T-cell (primary cell): Measurements from ENCODE around the gene FRMPD3. TPM values are rescaled to one million over a fixed set of nuclear protein-coding genes. Genes with fewer than 3 reads are reported as not detected.
"Not testable (repeated sequence)": the region's sequence is repeated elsewhere in the genome, so short reads cannot be mapped to it uniquely, and the experiment has no call there.

Experiments used
- ATAC-seq, 4 experiments: fragments of 200-7000 bp in 3 of 4; fragments of 150-1000 bp in 1 of 4; cut with Tn5 transposase; replicated peaks in 1 of 4; 1 replicate in 3 of 4; 2 replicates in 1 of 4; pipeline ENCODE4 v1.10.0; 2021; ENCODE audit warnings: moderate library complexity in 3 of 4, mild to moderate bottlenecking in 2 of 4, moderate number of reproducible peaks in 1 of 4
- CTCF ChIA-PET, 2 donors: fragments of 300-600 bp; sonication (Branson Sonifier 250); formaldehyde crosslinking; loops; one replicate each; lab custom pipeline; 2022; ENCODE audit warnings: antibody characterized with exemption in 2 of 2; lab: Charles Lee
- POLR2A ChIA-PET, 2 donors: fragments of 300-600 bp; sonication (Branson Sonifier 250); formaldehyde crosslinking; loops; one replicate each; lab custom pipeline; 2022; ENCODE audit warnings: antibody characterized with exemption in 2 of 2; lab: Charles Lee
- DNase-seq, 35 experiments: peaks; one replicate each; pipeline versions ENCODE4 v3.0.0 to v3.0.0-alpha.2; 2013 to 2023
- H3K27ac ChIP-seq: one replicate; pipeline ENCODE4 v1.5.1; 2013; ENCODE audit warnings: low read length
- H3K27me3 ChIP-seq, 2 experiments: replicated peaks in 1 of 2; 1 replicate in 1 of 2; 2 replicates in 1 of 2; pipeline versions ENCODE4 v1.6.1 to v1.7.0; 2013; ENCODE audit warnings: low read length in 1 of 2, mixed read lengths in 1 of 2; ENCODE audit not compliant: control insufficient read depth in 2 of 2, insufficient read depth in 2 of 2; ENCODE audit errors: extremely low read depth in 1 of 2
- H3K36me3 ChIP-seq, 2 donors: 1 replicate in 1 of 2; 2 replicates in 1 of 2; pipeline versions ENCODE4 v1.6.1 to v1.7.0; 2013; ENCODE audit warnings: low read length in 1 of 2; ENCODE audit not compliant: control insufficient read depth in 2 of 2, insufficient read depth in 1 of 2; ENCODE audit errors: extremely low read depth in 1 of 2
- H3K4me1 ChIP-seq, 2 experiments: 1 replicate in 1 of 2; 2 replicates in 1 of 2; pipeline versions ENCODE4 v1.6.1 to v1.7.0; 2013; ENCODE audit warnings: low read length in 2 of 2, mixed read lengths in 1 of 2; ENCODE audit not compliant: insufficient read depth in 2 of 2, control insufficient read depth in 1 of 2; ENCODE audit errors: extremely low read depth in 1 of 2
- H3K4me3 ChIP-seq, 2 donors: 1 replicate in 1 of 2; 2 replicates in 1 of 2; pipeline versions ENCODE4 v1.5.1 to v1.7.0; 2013; ENCODE audit warnings: mild to moderate bottlenecking in 2 of 2, low read length in 1 of 2, moderate library complexity in 1 of 2; ENCODE audit not compliant: control insufficient read depth in 1 of 2; ENCODE audit errors: extremely low read depth in 1 of 2
- H3K9me3 ChIP-seq: 2 replicates; pipeline ENCODE4 v1.7.0; 2013
- H3K27ac Mint-ChIP-seq, 2 donors: one replicate each; pipeline ENCODE4 v1.8.0; 2020 to 2021; ENCODE audit warnings: mild to moderate bottlenecking in 2 of 2, mixed read lengths in 2 of 2
- H3K27me3 Mint-ChIP-seq, 2 donors: one replicate each; pipeline ENCODE4 v1.8.0; 2021 to 2022; ENCODE audit warnings: mixed read lengths in 2 of 2
- H3K36me3 Mint-ChIP-seq: one replicate; pipeline ENCODE4 v1.8.0; 2021; ENCODE audit warnings: mixed read lengths
- H3K4me1 Mint-ChIP-seq, 3 donors: one replicate each; pipeline ENCODE4 v1.8.0; 2020 to 2022; ENCODE audit warnings: mixed read lengths in 3 of 3, mild to moderate bottlenecking in 1 of 3
- H3K4me3 Mint-ChIP-seq, 3 donors: one replicate each; pipeline ENCODE4 v1.8.0; 2020 to 2022; ENCODE audit warnings: mild to moderate bottlenecking in 3 of 3, mixed read lengths in 3 of 3, moderate library complexity in 3 of 3
- H3K9me3 Mint-ChIP-seq, 3 donors: one replicate each; pipeline ENCODE4 v1.8.0; 2020 to 2022; ENCODE audit warnings: mixed read lengths in 3 of 3
- WGBS: methylation state at CpG from one replicate; pipeline ENCODE4 v1.1.5; 2013; ENCODE audit warnings: missing lambda C conversion rate; ENCODE audit not compliant: insufficient coverage; 5-methylcytosine and 5-hydroxymethylcytosine counted together
- total RNA-seq, 35 experiments: library from RNA in 6 of 35; stranded (reverse) in 6 of 35; fragments of 120-200 nt in 1 of 35; gene quantifications; one replicate each; pipeline versions ENCODE4 v1.2.1 to v1.2.4 and lab custom pipeline; 2013 to 2026

FRMPD3 gene
- total RNA-seq, 5 donors from 2014 or later (not counting 1 experiment from before 2014, with no cell fraction given) = 0.12 to 1.6 (median 0.86) TPM

- H3K36me3 ChIP-seq = no peaks in the 10 kb centered on the region
- no peaks in the 10 kb centered on the region for H3K9me3 ChIP-seq
- WGBS = no CpG with 5 or more reads among the region's 2 CpGs
- CTCF ChIA-PET = no interaction called here
- H3K9me3 Mint-ChIP-seq = no peaks in the 10 kb centered on the region
- ATAC-seq (no peak), DNase-seq (no peak)
- no peaks in the 10 kb centered on the region for H3K27me3 ChIP-seq
- H3K4me1 ChIP-seq = no peaks in the 10 kb centered on the region
- no peaks in the 10 kb centered on the region for H3K36me3 Mint-ChIP-seq
- no peaks in the 10 kb centered on the region for H3K4me1 Mint-ChIP-seq
- no peak overlapping the region for H3K27ac ChIP-seq
- POLR2A ChIA-PET = no interaction called here
- no peak overlapping the region for H3K4me3 Mint-ChIP-seq
- no peak overlapping the region for H3K4me3 ChIP-seq
- H3K27me3 Mint-ChIP-seq = peaks cover 0 to 12% of the 10 kb centered on the region in 2 donors
- H3K27ac Mint-ChIP-seq = no peak overlapping the region
These were observed 20.7 kb downstream of the FRMPD3 start for GRCh38 chrX:107470198-107470597.

DNA sequence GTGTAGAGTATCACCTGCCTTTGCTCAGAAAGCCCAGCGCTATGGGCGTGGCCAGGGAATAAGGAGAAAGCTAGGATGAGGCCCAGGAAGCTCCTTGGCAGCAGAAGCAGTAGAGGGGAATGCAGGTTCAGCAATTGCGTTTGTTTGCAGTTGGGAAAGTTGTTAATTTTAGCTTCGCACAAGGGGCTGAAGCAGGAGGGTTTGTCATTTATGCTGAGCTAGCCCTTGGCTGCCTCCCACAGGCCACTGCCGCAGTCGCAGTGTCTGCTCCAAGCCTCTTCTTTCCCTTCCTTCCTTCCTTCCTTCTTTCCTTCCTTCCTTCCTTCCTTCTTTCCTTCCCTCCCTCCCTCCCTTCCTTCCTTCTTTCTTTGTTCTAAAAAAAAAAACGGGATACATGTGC is 21.5 kb downstream of the FRMPD3 start:
- no peaks in the 10 kb centered on the region for H3K9me3 ChIP-seq
- H3K27ac ChIP-seq = no peak overlapping the region
- H3K27me3 ChIP-seq = no peaks in the 10 kb centered on the region
- ChIA-PET POLR2A (no interaction called here), CTCF (no interaction called here)
- H3K4me3 ChIP-seq = no peak overlapping the region
- no peaks in the 10 kb centered on the region for H3K4me1 ChIP-seq
- H3K4me1 Mint-ChIP-seq = no peaks in the 10 kb centered on the region
- H3K36me3 ChIP-seq = no peaks in the 10 kb centered on the region
- ATAC-seq (no peak), DNase-seq (no peak)
- peaks cover 0 to 13% of the 10 kb centered on the region in 2 donors for H3K27me3 Mint-ChIP-seq
- no peaks in the 10 kb centered on the region for H3K9me3 Mint-ChIP-seq
- no peak overlapping the region for H3K27ac Mint-ChIP-seq
- WGBS = no CpG with 5 or more reads among the region's 7 CpGs
- no peak overlapping the region for H3K4me3 Mint-ChIP-seq
- H3K36me3 Mint-ChIP-seq = no peaks in the 10 kb centered on the region

DNA sequence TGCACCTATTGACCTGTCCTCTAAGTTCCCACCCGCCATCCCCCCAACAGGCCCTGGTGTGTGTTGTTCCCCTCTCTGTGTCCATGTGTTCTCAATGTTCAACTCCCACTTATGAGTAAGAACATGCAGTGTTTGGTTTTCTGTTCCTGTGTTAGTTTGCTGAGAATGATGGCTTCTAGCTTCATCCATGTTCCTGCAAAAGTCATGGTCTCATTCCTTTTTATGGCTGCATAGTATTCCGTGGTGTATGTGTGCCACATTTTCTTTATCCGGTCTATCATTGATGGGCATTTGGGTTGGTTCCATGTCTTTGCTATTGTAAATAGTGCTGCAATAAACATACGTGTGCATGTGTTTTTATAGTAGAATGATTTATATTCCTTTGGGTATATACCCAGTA is 22.0 kb downstream of the FRMPD3 start:
- H3K36me3 ChIP-seq, POLR2A ChIA-PET, H3K27ac Mint-ChIP-seq, H3K27me3 ChIP-seq, CTCF ChIA-PET, H3K4me3 Mint-ChIP-seq, H3K4me3 ChIP-seq, DNase-seq, H3K27ac ChIP-seq, H3K36me3 Mint-ChIP-seq, H3K9me3 Mint-ChIP-seq, H3K4me1 ChIP-seq, H3K9me3 ChIP-seq, H3K4me1 Mint-ChIP-seq, ATAC-seq: not testable (repeated sequence)
- H3K27me3 Mint-ChIP-seq = peaks cover 0 to 18% of the 10 kb centered on the region in 2 donors
- WGBS = no CpG with 5 or more reads among the region's 4 CpGs

DNA sequence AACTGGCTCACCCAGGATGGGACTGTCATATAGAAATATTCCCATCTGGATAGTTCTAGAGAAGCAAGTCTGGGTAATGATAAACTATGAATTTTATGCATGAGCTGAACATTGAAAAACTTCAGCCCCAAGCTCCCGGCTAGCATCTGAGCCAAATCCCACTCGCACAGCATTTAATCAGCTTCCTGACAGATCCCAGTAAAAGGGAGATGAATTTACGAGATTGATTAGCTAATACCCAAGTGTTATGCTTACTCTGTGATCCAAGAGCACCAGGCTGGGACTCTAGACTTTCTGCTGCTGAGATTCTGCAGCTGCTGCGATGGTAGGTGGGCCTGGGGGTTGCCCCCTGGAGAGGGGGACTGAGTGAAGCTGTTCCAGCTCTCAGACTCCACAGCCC is 28.0 kb downstream of the FRMPD3 start:
- Mint-ChIP-seq H3K9me3 (no peaks in the 10 kb centered on the region), H3K4me1 (peaks cover 0 to 4% (median 0%) of the 10 kb centered on the region in 3 donors), H3K27ac (no peak overlapping the region), H3K36me3 (no peaks in the 10 kb centered on the region), H3K27me3 (peaks cover 0 to 34% of the 10 kb centered on the region in 2 donors), H3K4me3 (no peak overlapping the region)
- no peaks in the 10 kb centered on the region for H3K4me1 ChIP-seq
- H3K36me3 ChIP-seq = no peaks in the 10 kb centered on the region
- no peaks in the 10 kb centered on the region for H3K9me3 ChIP-seq
- peaks cover 0 to 3% of the 10 kb centered on the region in 2 experiments for H3K27me3 ChIP-seq
- ATAC-seq (no peak), DNase-seq (no peak)
- no peak overlapping the region for H3K27ac ChIP-seq
- CTCF ChIA-PET = no interaction called here
- no peak overlapping the region for H3K4me3 ChIP-seq
- POLR2A ChIA-PET = no interaction called here
- no CpG with 5 or more reads among the region's 4 CpGs for WGBS

DNA sequence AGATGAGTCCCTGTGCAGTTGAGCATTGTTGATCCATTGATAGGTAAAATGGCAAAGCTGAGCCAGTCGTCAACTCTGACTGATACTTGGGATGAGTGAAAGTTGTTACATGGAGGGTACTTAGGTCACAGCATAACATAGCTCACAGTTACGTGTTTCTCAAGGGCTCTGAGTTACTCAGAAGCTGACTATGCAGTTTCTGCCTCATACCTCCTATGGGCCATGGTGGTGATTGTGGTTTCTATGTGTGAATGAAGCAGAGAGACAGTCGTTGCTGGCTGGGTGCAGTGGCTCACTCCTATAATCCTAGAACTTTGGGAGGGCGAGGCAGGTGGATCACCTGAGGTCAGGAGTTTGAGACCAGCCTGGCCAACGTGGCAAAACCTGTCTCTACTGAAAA is 30.8 kb downstream of the FRMPD3 start:
- Mint-ChIP-seq H3K4me1 (peaks cover 0 to 4% (median 0%) of the 10 kb centered on the region in 3 donors), H3K27me3 (peaks cover 0 to 30% of the 10 kb centered on the region in 2 donors), H3K9me3 (no peaks in the 10 kb centered on the region), H3K36me3 (no peaks in the 10 kb centered on the region), H3K27ac (no peak overlapping the region), H3K4me3 (no peak overlapping the region)
- DNase-seq (peak in 6 of 35 experiments; percentile 1 to 47 (median 6)), ATAC-seq (peak in 1 of 4 experiments; percentile 44)
- Histone ChIP-seq H3K9me3 (no peaks in the 10 kb centered on the region), H3K27me3 (peaks cover 0 to 3% of the 10 kb centered on the region in 2 experiments), H3K27ac (no peak overlapping the region), H3K4me3 (no peak overlapping the region), H3K36me3 (no peaks in the 10 kb centered on the region), H3K4me1 (no peaks in the 10 kb centered on the region)
- POLR2A ChIA-PET = no interaction called here
- CTCF ChIA-PET = interaction anchor here in 1 of 2 donors (0.7 kb wide), 1 partner anchor 582 kb away, joined by 5 read pairs; no protein-coding TSS in a partner anchor
- no CpG with 5 or more reads among the region's 5 CpGs for WGBS

DNA sequence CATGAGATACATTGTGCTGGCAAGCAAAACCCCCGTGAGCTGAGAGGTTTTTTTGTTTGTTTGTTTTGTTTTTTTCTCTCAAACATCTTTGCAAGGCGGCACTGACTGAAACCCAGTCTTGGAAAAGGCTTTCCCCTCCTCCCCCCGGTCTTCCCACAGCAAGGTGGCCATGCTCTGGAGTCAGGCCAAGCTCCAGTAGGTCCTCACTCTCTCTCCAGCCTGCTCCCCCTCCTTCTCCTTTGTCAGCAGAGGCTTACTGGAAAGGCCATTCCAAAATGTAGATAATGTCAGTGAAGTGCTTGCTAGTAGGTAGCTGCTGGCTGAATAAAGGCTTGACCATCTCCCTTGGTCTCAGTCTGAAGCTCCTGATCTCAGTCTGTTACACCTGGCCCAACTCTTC is 32.6 kb downstream of the FRMPD3 start:
- POLR2A ChIA-PET = no interaction called here
- no peak overlapping the region for H3K27ac ChIP-seq
- CTCF ChIA-PET = no interaction called here

More for the DNA sequence above, 32.6 kb downstream of the FRMPD3 start:
- H3K4me3 Mint-ChIP-seq = no peak overlapping the region
- no peak overlapping the region for H3K27ac Mint-ChIP-seq
- no CpG with 5 or more reads among the region's 3 CpGs for WGBS
- H3K36me3 Mint-ChIP-seq = no peaks in the 10 kb centered on the region
- Histone ChIP-seq H3K4me1 (no peaks in the 10 kb centered on the region), H3K9me3 (no peaks in the 10 kb centered on the region), H3K4me3 (no peak overlapping the region), H3K27me3 (peaks cover 0 to 3% of the 10 kb centered on the region in 2 experiments), H3K36me3 (no peaks in the 10 kb centered on the region)
- H3K4me1 Mint-ChIP-seq = peaks cover 0 to 4% (median 0%) of the 10 kb centered on the region in 3 donors
- peaks cover 0 to 19% of the 10 kb centered on the region in 2 donors for H3K27me3 Mint-ChIP-seq
- H3K9me3 Mint-ChIP-seq = no peaks in the 10 kb centered on the region
- ATAC-seq = no peak
- DNase-seq = no peak
